Measurements from ENCODE around the gene RAB12. TPM values are rescaled to one million over a fixed set of nuclear protein-coding genes. Genes with fewer than 3 reads are reported as not detected.

RAB12 gene
- total and polyA plus RNA-seq, 2 of the 8 experiments (the other 6 are each of a cell fraction or from before 2014, with no cell fraction given) = 19.7 to 45.9 TPM

DNA sequence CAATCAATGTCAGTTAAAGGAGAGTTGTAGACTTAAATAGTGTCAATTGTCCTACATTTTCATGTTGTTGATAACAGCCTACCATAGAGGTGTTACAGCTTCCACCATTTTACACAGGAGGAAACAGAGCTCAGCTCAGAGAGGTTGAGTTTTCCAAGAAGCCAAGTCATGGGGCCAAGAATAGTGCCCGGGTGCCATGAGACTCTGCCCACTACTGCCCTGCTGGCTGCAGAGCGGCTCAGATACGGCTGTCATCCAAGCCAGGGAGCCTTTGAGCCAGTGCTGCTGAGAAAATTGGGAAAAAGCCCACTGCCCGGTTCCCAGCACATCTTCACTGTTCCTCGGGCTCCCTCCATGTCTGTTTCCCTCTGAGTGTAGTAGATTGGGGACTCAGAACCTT, 22.0 kb downstream of the RAB12 start:
- Histone ChIP-seq H3K9me3 (ENCODE audit: insufficient read depth in 2 of 2, low read depth in 1 of 2, low read length in 1 of 2) (no peaks in the 10 kb centered on the region), H2BK120ac (replicated peaks; ENCODE audit: low read depth, low read length) (no peak overlapping the region), H4K8ac (ENCODE audit: extremely low read depth, insufficient read depth, low read length) (no peak overlapping the region), H3K79me1 (ENCODE audit: low read depth, low read length) (peaks cover 12% of the 10 kb centered on the region; the same call in 1 of the 2 replicates), H3K27ac (ENCODE audit: low read depth, low read length) (no peak overlapping the region), H3K23me2 (ENCODE audit: low read depth, low read length) (no peaks in the 10 kb centered on the region), H2AFZ (ENCODE audit: low read length) (no peak overlapping the region), H3K56ac (replicated peaks; ENCODE audit: insufficient read length, low read depth, low read length) (no peak overlapping the region), H3K4me1 (replicated peaks in 1 of 4; ENCODE audit: control insufficient read depth in 3 of 4, insufficient read depth in 4 of 4, low read length in 3 of 4) (peaks cover 8 to 28% (median 17%) of the 10 kb centered on the region in 4 experiments), H2BK15ac (ENCODE audit: low read length) (no peak overlapping the region), H3K18ac (ENCODE audit: extremely low read depth, low read length) (no peak overlapping the region), H2BK20ac (ENCODE audit: low read length) (no peak overlapping the region), H3K23ac (ENCODE audit: insufficient read length) (no peak overlapping the region), H3K14ac (ENCODE audit: insufficient read length) (no peak overlapping the region), H3K27me3 (replicated peaks in 1 of 4; ENCODE audit: control insufficient read depth in 3 of 4, extremely low read depth in 1 of 4, insufficient read depth in 3 of 4, low read length in 3 of 4) (no peaks in the 10 kb centered on the region), H2AK5ac (ENCODE audit: low read depth, low read length) (no peak overlapping the region), H4K20me1 (replicated peaks in 1 of 2; ENCODE audit: control insufficient read depth in 1 of 2, insufficient read depth in 2 of 2, low read length in 2 of 2) (peaks cover 1 to 6% of the 10 kb centered on the region in 2 experiments), H2BK12ac (ENCODE audit: low read depth, low read length) (no peak overlapping the region), H3K79me2 (ENCODE audit: control insufficient read depth in 1 of 2, insufficient read depth in 2 of 2, low read length in 2 of 2) (peaks cover 3 to 82% of the 10 kb centered on the region in 2 experiments), H3K4me3 (ENCODE audit: extremely low read depth in 1 of 4, insufficient read depth in 2 of 4, low read depth in 3 of 4, low read length in 4 of 4) (no peak overlapping the region), H3K9ac (replicated peaks in 1 of 4; ENCODE audit: extremely low read depth in 1 of 4, low read depth in 3 of 4, low read length in 3 of 4) (no peak overlapping the region), H3K36me3 (ENCODE audit: control insufficient read depth in 2 of 4, insufficient read depth in 4 of 4, low read length in 3 of 4) (peaks cover 9 to 66% (median 32%) of the 10 kb centered on the region in 4 experiments; a peak in 7 of 8 replicates), H4K91ac (replicated peaks; ENCODE audit: insufficient read length, low read length) (no peak overlapping the region), H4K5ac (ENCODE audit: insufficient read length, low read depth, low read length) (no peak overlapping the region), H3K4me2 (ENCODE audit: insufficient read depth in 1 of 2, low read depth in 2 of 2, low read length in 2 of 2) (no peak overlapping the region), H3K4ac (replicated peaks; ENCODE audit: insufficient read length, low read depth, low read length) (no peak overlapping the region), H2BK5ac (ENCODE audit: low read depth, low read length) (no peak overlapping the region)
- WGBS, 2 experiments (ENCODE audit: extremely low coverage in 1 of 2, insufficient coverage in 1 of 2, insufficient read length in 1 of 2, insufficient replicate concordance in 2 of 2, low coverage in 1 of 2, low lambda C conversion rate in 2 of 2, missing lambda C conversion rate in 1 of 2) = 93% methylated on average over 5 of the region's 5 CpGs; no CpG with 5 or more reads in 1 of the 2 experiments
- ChIA-PET POLR2A (ENCODE audit: partially characterized antibody) (interaction anchor here (1.0 to 2.0 kb wide), 2 partner anchors 8 to 19 kb away, joined by 3 to 6 read pairs; no protein-coding TSS in a partner anchor), CTCF (ENCODE audit: partially characterized antibody) (interaction anchor here (1.3 kb wide), 1 partner anchor 24 kb away, joined by 3 read pairs; no protein-coding TSS in a partner anchor)
- no peak for FAIRE-seq
- DNase-seq (ENCODE audit: low read depth in 1 of 2, low spot score in 2 of 2) = no peak
- TF ChIP-seq SP4 (IDR thresholded peaks at IDR 0.05; ENCODE audit: low read length) = no peak
- no peak for TF ChIP-seq BRCA1 (IDR thresholded peaks at IDR 0.05; ENCODE audit: low read depth, low read length)
